Colonic mucosa (tissue), 4 donors: ENCODE results near the gene OPCML. TPM values are rescaled to one million over a fixed set of nuclear protein-coding genes. Genes with fewer than 3 reads are reported as not detected.

Experiments used
- DNase-seq: peaks from one replicate; pipeline ENCODE4 v3.0.0-alpha.2; 2020
- H3K27ac ChIP-seq: fragments of 200-600 bp; one replicate; pipeline ENCODE4 v1.8.0; 2021
- H3K27me3 ChIP-seq: fragments of 200-600 bp; one replicate; pipeline ENCODE4 v1.8.0; 2021
- H3K36me3 ChIP-seq: fragments of 200-600 bp; one replicate; pipeline ENCODE4 v1.8.0; 2021
- H3K4me1 ChIP-seq: fragments of 200-600 bp; one replicate; pipeline ENCODE4 v1.8.0; 2021; ENCODE audit warnings: mild to moderate bottlenecking
- H3K4me3 ChIP-seq: fragments of 200-600 bp; one replicate; pipeline ENCODE4 v1.8.0; 2021
- H3K9ac ChIP-seq, 2 donors: one replicate each; pipeline ENCODE4 v1.7.0; 2013; ENCODE audit warnings: control low read depth in 2 of 2, low read depth in 2 of 2, low read length in 2 of 2
- H3K9me3 ChIP-seq: fragments of 200-600 bp; one replicate; pipeline ENCODE4 v1.8.0; 2021
- intact Hi-C: fragments of 100-400 bp; cut with DNase I; formaldehyde crosslinking; loops from one replicate; pipeline ENCODE4 v1.14.1; 2022
- total RNA-seq, 2 donors: library from RNA; stranded (reverse); fragmentation: NEBNext Ultra II Directional in 1 of 2; extraction: Animal tissue kit (Norgen Biotek cat#: 25700) in 1 of 2; gene quantifications; one replicate each; pipeline ENCODE4 v1.2.1, GENCODE V29; 2021
- TF ChIP-seq, protein P1 (sequence below): fragments of 200-600 bp; IDR thresholded peaks from one replicate; pipeline ENCODE4 v1.8.0; 2022; ENCODE audit warnings: antibody characterized with exemption, mild to moderate bottlenecking
- donor health status: healthy.
- donor health status: DM: no; HTN: no; CAD: no.
- donor health status: DM: no; HTN: no; CAD: no.

OPCML gene
- total RNA-seq, 2 donors from 2014 or later = 0.08 TPM; not detected in 1

DNA sequence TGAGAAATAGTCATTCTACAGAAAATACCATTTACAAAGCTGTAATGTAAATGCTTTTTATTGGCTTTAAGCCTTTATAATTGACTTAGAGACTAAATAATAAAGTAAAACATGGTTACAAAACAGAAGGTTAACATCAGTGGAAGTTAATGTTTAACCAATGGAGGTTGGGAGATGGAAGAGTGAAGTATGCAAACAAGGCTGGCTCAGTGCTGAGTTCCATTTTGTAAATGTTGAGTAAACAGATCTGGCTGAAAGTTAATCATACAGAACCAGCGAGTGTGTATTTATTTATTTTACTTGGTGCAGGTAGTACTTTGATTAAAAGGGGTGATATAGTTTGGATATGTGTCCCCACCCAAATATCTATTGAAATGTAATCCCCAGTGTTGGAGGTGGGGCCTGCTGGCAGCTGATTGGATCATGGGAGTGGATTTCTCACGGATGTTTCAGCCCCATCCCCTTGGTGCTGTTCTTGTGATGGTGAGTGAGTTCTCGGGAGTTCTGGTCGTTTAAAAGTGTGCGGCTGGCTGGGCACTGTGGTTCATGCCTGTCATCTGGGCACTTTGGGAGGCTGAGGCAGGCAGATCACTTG lies 827.4 kb downstream of the OPCML start:
- Histone ChIP-seq H3K4me1 (no peaks in the 10 kb centered on the region), H3K27me3 (no peaks in the 10 kb centered on the region), H3K36me3 (no peaks in the 10 kb centered on the region), H3K4me3 (no peak overlapping the region), H3K9ac (no peak overlapping the region), H3K9me3 (no peaks in the 10 kb centered on the region), H3K27ac (no peak overlapping the region)
- DNase-seq = no peak
- intact Hi-C loops = no loop called here
- TF ChIP-seq, protein P1, sequence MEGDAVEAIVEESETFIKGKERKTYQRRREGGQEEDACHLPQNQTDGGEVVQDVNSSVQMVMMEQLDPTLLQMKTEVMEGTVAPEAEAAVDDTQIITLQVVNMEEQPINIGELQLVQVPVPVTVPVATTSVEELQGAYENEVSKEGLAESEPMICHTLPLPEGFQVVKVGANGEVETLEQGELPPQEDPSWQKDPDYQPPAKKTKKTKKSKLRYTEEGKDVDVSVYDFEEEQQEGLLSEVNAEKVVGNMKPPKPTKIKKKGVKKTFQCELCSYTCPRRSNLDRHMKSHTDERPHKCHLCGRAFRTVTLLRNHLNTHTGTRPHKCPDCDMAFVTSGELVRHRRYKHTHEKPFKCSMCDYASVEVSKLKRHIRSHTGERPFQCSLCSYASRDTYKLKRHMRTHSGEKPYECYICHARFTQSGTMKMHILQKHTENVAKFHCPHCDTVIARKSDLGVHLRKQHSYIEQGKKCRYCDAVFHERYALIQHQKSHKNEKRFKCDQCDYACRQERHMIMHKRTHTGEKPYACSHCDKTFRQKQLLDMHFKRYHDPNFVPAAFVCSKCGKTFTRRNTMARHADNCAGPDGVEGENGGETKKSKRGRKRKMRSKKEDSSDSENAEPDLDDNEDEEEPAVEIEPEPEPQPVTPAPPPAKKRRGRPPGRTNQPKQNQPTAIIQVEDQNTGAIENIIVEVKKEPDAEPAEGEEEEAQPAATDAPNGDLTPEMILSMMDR = no peak

DNA sequence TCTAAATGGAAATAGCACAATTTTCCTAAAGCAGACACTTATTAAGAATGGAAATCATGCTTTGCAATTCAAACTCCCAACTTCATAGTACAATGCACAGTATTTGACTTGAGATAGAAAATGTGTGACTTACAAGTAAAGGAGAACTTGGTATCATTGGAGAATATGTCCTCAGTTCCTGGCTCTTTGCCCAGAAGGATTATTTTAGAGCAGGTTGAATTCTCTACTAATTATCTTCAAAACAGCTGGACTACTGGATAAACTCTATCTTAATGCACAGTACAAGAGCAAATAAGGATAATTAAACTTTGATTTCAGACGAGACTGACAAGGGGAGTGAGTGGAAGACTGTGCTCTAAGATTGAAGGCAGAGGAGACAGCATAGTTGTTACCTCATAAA lies 839.4 kb downstream of the OPCML start:
- Histone ChIP-seq H3K36me3 (no peaks in the 10 kb centered on the region), H3K9ac (no peak overlapping the region), H3K4me1 (no peaks in the 10 kb centered on the region), H3K4me3 (no peak overlapping the region), H3K27me3 (no peaks in the 10 kb centered on the region), H3K27ac (no peak overlapping the region), H3K9me3 (no peaks in the 10 kb centered on the region)
- intact Hi-C loops = no loop called here
- TF ChIP-seq, protein P1 = no peak
- no peak for DNase-seq

DNA sequence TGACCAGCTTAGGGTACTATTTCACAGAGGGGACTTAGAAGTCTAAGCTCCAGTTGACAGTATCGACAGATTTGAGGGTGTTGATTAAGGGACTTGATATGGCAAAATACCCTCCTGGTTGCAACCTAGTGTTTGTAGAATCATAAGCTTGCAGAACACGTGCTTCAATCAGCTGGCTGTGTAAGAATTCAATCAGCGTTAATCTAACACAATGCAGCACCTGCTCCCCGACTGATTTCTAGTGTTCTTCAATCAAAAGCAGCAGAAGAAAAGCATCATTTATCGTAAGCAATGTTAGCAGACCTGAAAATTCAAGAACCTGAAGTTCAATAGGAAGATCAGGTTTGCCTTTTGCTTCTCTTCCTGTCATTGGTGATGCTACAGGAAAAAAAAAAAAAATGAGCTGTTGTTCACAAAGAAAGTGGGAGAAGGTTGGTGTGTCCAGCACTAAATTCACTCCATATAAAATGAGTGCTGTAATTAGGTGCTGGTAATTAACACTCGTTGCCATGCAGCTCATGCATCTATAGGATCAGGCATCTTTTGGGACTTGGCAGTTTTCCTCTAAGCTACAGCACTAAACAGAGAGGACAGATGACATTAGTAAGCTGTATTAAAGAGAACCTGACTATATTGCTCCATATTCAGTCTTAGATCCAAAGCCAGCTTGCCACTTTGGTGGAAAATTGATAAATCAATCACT lies 840.3 kb downstream of the OPCML start:
- DNase-seq = no peak
- TF ChIP-seq, protein P1 = no peak
- intact Hi-C loops = no loop called here

DNA sequence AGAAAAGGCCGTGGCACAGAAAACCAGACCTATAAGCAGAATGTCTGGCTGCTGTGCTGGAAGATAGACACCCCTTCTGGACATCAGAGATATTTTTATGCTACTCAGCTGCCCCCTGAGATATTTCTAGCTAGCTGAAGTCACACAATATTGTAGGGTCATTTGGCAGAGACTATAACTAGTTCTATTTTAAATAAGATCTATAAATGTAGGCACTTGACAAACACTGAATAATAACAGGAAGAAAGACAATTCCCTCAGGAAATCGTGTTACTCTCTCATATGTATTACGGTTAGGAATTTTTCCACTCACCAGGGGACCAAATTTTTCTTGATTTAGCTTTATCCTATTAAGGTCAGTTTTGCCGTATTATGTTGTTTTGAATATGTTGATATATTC lies 845.4 kb downstream of the OPCML start:
- Histone ChIP-seq H3K36me3 (no peaks in the 10 kb centered on the region), H3K27ac (no peak overlapping the region), H3K9ac (no peak overlapping the region), H3K4me3 (no peak overlapping the region), H3K9me3 (no peaks in the 10 kb centered on the region), H3K27me3 (no peaks in the 10 kb centered on the region), H3K4me1 (no peaks in the 10 kb centered on the region)
- intact Hi-C loops = no loop called here
- no peak for DNase-seq
- TF ChIP-seq, protein P1 = no peak

More for the DNA sequence above, 840.3 kb downstream of the OPCML start:
- no peaks in the 10 kb centered on the region for H3K9me3 ChIP-seq
- no peak overlapping the region for H3K4me3 ChIP-seq
- no peak overlapping the region for H3K27ac ChIP-seq
- H3K9ac ChIP-seq = no peak overlapping the region
- H3K36me3 ChIP-seq = no peaks in the 10 kb centered on the region
- no peaks in the 10 kb centered on the region for H3K4me1 ChIP-seq
- no peaks in the 10 kb centered on the region for H3K27me3 ChIP-seq

DNA sequence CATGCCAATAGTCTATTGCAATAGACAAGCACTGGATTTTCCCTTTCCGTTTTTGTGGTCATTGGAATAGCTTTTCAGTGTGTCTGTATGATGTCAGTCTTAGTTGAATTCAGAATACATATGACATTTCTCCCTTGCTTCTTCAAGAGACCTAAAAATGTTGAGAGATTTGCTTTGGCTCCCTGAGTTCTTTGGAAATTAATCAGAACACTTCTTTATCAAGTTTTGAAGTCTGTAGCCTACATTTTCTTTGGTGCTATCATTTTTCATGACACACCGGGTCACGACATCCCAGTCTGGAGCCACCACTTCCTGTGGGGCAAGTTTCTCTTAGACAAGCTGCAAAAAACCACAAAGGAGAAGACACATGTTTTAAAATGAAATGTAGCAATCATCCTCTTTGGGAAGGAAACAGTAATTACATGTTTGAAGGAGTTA lies 847.1 kb downstream of the OPCML start:
- no peaks in the 10 kb centered on the region for H3K27me3 ChIP-seq
- no peak overlapping the region for H3K4me3 ChIP-seq
- H3K27ac ChIP-seq = no peak overlapping the region
- no peak for DNase-seq
- H3K9me3 ChIP-seq = no peaks in the 10 kb centered on the region
- no peaks in the 10 kb centered on the region for H3K4me1 ChIP-seq
- intact Hi-C loops = no loop called here
- TF ChIP-seq, protein P1 = no peak
- no peak overlapping the region for H3K9ac ChIP-seq
- H3K36me3 ChIP-seq = no peaks in the 10 kb centered on the region
